Measurements from ENCODE around the gene CLDN15.

Gene CLDN15

GRCh38 chr7:101251871-101252659 lies 14.5 kb upstream of the CLDN15 start:
- no peak for TF ChIP-seq CTCF (IDR thresholded peaks at IDR 0.05; ENCODE audit: low read length, missing control alignments)
- DNase-seq (ENCODE audit: low read depth): peak; percentile 99
- H3K4me3 ChIP-seq (replicated peaks; ENCODE audit: low read depth, low read length): peak overlapping the region; percentile 98

GRCh38 chr7:101250324-101250723 lies 12.7 kb upstream of the CLDN15 start:
- TF ChIP-seq CTCF (IDR thresholded peaks at IDR 0.05; ENCODE audit: low read length, missing control alignments): no peak
- no peak for DNase-seq (ENCODE audit: low read depth)
- H3K4me3 ChIP-seq (replicated peaks; ENCODE audit: low read depth, low read length): no peak overlapping the region

DNA sequence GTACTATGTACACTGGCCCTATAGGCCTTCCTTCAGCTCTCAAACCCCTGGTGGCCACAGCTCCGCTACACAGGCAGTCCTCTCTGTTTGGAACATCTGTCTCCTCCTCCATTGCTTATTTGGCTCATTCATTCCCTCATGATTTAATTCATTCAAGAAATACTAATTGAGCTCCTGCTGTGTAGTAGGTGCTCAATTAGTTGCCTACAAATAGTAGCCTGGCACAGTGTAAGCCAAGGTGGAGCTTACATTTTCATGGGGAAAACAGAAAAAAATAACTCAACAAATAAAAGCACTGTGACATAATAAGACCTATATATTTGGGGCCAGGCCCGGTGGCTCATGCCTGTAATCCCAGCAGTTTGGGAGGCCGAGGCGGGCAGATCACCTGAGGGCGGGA lies 10.7 kb upstream of the CLDN15 start:
- DNase-seq (ENCODE audit: low read depth): no peak
- H3K4me3 ChIP-seq (replicated peaks; ENCODE audit: low read depth, low read length): no peak overlapping the region
- TF ChIP-seq CTCF (IDR thresholded peaks at IDR 0.05; ENCODE audit: low read length, missing control alignments): no peak

DNA sequence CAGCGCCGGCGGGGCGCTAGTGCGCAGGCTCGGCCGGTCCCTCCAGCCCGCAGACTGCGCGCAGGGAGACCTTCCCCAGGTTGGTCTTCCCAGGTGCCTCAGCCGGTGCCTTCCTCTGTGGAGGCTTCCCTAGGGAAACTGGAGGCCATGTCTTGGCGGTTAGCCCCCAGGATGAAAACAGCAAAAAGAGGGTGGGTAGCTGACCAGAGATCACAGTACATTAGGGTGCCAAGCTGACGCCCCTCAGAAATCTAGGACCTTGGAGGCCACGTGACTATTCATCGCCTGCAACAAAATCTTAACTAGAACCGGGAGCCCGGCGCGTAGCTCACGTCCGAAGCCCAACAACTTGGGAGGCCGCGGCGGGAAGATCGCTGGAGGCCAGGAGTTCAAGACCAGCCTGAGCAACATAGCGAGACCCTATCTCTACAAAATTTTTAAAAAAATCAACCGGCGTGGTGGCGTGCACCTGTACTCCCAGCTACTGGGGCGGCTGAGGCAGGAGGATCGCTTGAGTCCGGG lies 7.6 kb upstream of the CLDN15 start:
- no peak for TF ChIP-seq CTCF (IDR thresholded peaks at IDR 0.05; ENCODE audit: low read length, missing control alignments)
- H3K4me3 ChIP-seq (replicated peaks; ENCODE audit: low read depth, low read length): peak overlapping the region; percentile 99
- no peak for DNase-seq (ENCODE audit: low read depth)

GRCh38 chr7:101244375-101245146 lies 7.0 kb upstream of the CLDN15 start, which contains the start of gene FIS1:
Gene FIS1, minus strand, starts transcription at chr7:101245081. Its CDS starts 77 bp downstream, at chr7:101245004.
- peak; percentile 77 for TF ChIP-seq CTCF (IDR thresholded peaks at IDR 0.05; ENCODE audit: low read length, missing control alignments)
- peak; percentile 89 for DNase-seq (ENCODE audit: low read depth)
- peak within 1 kb of the TSS; percentile 99 for H3K4me3 ChIP-seq (replicated peaks; ENCODE audit: low read depth, low read length)

GRCh38 chr7:101243646-101244374 lies 6.2 kb upstream of the CLDN15 start:
- TF ChIP-seq CTCF (IDR thresholded peaks at IDR 0.05; ENCODE audit: low read length, missing control alignments): no peak
- peak overlapping the region; percentile 99 for H3K4me3 ChIP-seq (replicated peaks; ENCODE audit: low read depth, low read length)
- peak; percentile 35 for DNase-seq (ENCODE audit: low read depth)

All from fibroblast of pulmonary artery (primary cell).